Activated CD4-positive, alpha-beta T cell treated with anti-CD3 and anti-CD28 coated beads, Interleukin-2, Interleukin-4, amounts not matched to agents 100 ng/mL and 50 ng/mL, durations not matched to agents 16 hours and 8 hours (primary cell): ENCODE results near the gene RPL10.

Source experiments
- DNase-seq: peaks from one replicate; pipeline ENCODE4 v3.0.0-alpha.2; 2020; ENCODE audit warnings: low spot score

The RPL10 gene

DNA sequence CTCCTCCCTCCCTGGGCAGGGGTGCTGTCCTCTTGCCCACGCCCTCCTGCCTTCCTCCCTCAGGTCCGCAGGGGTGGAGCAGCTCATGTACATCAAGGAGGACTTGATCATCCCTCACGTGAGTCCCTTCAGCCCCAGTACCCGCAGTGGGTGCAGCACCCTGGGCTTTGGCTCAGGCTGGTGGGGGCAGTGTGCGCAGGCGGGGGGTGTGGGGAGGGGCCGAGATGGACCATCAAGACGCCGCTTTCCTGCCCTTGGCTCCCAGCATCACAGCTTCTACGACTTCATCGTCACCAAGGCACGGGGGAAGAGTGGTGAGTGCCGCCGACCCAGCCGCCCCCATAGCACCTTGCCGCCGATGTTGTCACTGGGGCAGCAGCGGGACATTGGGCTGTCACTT is 51.4 kb downstream of the RPL10 start:
- DNase-seq = no peak

DNA sequence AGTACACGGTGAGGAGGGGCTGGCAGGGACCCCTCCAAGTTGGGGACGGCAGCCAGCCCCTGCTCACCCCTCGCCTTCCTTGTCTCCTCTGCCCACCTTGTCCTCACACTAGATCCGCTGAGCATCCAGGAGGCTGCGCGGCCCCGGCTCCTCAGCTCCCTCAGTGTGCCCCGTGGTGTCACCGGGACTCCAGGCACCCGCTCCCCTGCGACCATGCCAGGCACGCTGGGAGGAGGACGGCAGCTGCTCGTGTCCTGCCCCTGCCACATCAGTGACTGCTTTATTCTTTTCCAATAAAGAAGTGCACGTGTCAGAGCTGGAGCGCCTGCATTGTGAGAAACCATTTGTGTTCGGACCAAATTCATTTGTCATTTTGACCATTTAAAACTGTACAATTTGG is 52.1 kb downstream of the RPL10 start:
- DNase-seq = no peak
